Mononuclear cell (primary cell): ENCODE data around the gene GNG3. TPM values are rescaled to one million over a fixed set of nuclear protein-coding genes. Genes with fewer than 3 reads are reported as not detected.
"Not testable (repeated sequence)": the region's sequence is repeated elsewhere in the genome, so short reads cannot be mapped to it uniquely, and the experiment has no call there.

Source experiments
- H3K27me3 ChIP-seq: 2 replicates; pipeline ENCODE4 v1.6.0; 2011; ENCODE audit warnings: low read length, control low read depth; ENCODE audit not compliant: insufficient read depth
- H3K4me1 ChIP-seq: 2 replicates; pipeline ENCODE4 v1.5.1; 2011; ENCODE audit warnings: mild to moderate bottlenecking, low read length, control low read depth; ENCODE audit not compliant: insufficient read depth
- H3K4me3 ChIP-seq: 2 replicates; pipeline ENCODE4 v1.5.1; 2011; ENCODE audit warnings: mild to moderate bottlenecking, low read length, moderate library complexity
- H3K9me3 ChIP-seq: 2 replicates; pipeline ENCODE4 v1.5.1; 2011; ENCODE audit warnings: low read depth, mild to moderate bottlenecking, control low read depth, low read length
- total RNA-seq: library from RNA; depleted of rRNA; stranded (reverse); fragments of >200 nt; gene quantifications from one replicate; pipeline ENCODE4 v1.2.3, GENCODE V29; 2012

Gene GNG3
- total RNA-seq, 1 donor, result not detected

- Histone ChIP-seq H3K4me3 (no peak overlapping the region), H3K27me3 (no peaks in the 10 kb centered on the region), H3K4me1 (peaks cover 33% of the 10 kb centered on the region), H3K9me3 (no peaks in the 10 kb centered on the region)
Measured at GRCh38 chr11:62724171-62724570, 16.7 kb downstream of the GNG3 start.

GRCh38 chr11:62725646-62726045 lies 18.2 kb downstream of the GNG3 start:
- H3K4me1 ChIP-seq, result peaks cover 48% of the 10 kb centered on the region

GRCh38 chr11:62726156-62726914 lies 18.9 kb downstream of the GNG3 start:
- peak overlapping the region; percentile 99 for H3K4me3 ChIP-seq
- no peaks in the 10 kb centered on the region for H3K9me3 ChIP-seq
- peaks cover 48% of the 10 kb centered on the region for H3K4me1 ChIP-seq
- H3K27me3 ChIP-seq, result no peaks in the 10 kb centered on the region

More at GRCh38 chr11:62725646-62726045, 18.2 kb downstream of the GNG3 start:
- peak overlapping the region; percentile 99 for H3K4me3 ChIP-seq
- H3K9me3 ChIP-seq, result no peaks in the 10 kb centered on the region
- H3K27me3 ChIP-seq, result no peaks in the 10 kb centered on the region

GRCh38 chr11:62726915-62727164 lies 19.4 kb downstream of the GNG3 start:
- H3K4me3 ChIP-seq, result peak overlapping the region; percentile 99
- H3K4me1 ChIP-seq, result peaks cover 48% of the 10 kb centered on the region
- H3K9me3 ChIP-seq, result no peaks in the 10 kb centered on the region
- no peaks in the 10 kb centered on the region for H3K27me3 ChIP-seq

- peak within 1 kb of the TSS; percentile 99 for H3K4me3 ChIP-seq
Measured at GRCh38 chr11:62727165-62727871, 19.8 kb downstream of the GNG3 start, which contains the start of gene HNRNPUL2. Gene HNRNPUL2 (minus strand): TSS chr11:62727457. CDS start chr11:62727156, 301 bp downstream.

GRCh38 chr11:62727872-62728170 lies 20.3 kb downstream of the GNG3 start:
- H3K9me3 ChIP-seq, result no peaks in the 10 kb centered on the region
- H3K4me1 ChIP-seq, result peaks cover 53% of the 10 kb centered on the region
- H3K27me3 ChIP-seq, result no peaks in the 10 kb centered on the region
- peak overlapping the region; percentile 99 for H3K4me3 ChIP-seq

More at GRCh38 chr11:62727165-62727871, 19.8 kb downstream of the GNG3 start, which contains the start of gene HNRNPUL2:
- Histone ChIP-seq H3K27me3 (no peaks in the 10 kb centered on the region), H3K9me3 (no peaks in the 10 kb centered on the region), H3K4me1 (peaks cover 49% of the 10 kb centered on the region)

GRCh38 chr11:62728171-62728988 lies 20.9 kb downstream of the GNG3 start, which contains the start of gene TTC9C:
Gene TTC9C (plus strand): TSS chr11:62728486. CDS start chr11:62728849, 363 bp downstream.
- Histone ChIP-seq H3K4me1 (peaks cover 51% of the 10 kb centered on the region), H3K4me3 (peak within 1 kb of the TSS; percentile 99), H3K9me3 (no peaks in the 10 kb centered on the region), H3K27me3 (no peaks in the 10 kb centered on the region)

- not testable (repeated sequence) for H3K27me3 ChIP-seq, H3K9me3 ChIP-seq, H3K4me3 ChIP-seq
- H3K4me1 ChIP-seq, result peaks cover 35% of the 10 kb centered on the region
Measured at GRCh38 chr11:62730076-62730475, 22.6 kb downstream of the GNG3 start.

GRCh38 chr11:62732830-62733229 lies 25.4 kb downstream of the GNG3 start:
- no peaks in the 10 kb centered on the region for H3K27me3 ChIP-seq
- no peaks in the 10 kb centered on the region for H3K9me3 ChIP-seq
- no peak overlapping the region for H3K4me3 ChIP-seq
- peaks cover 21% of the 10 kb centered on the region for H3K4me1 ChIP-seq

GRCh38 chr11:62737196-62737595 lies 29.7 kb downstream of the GNG3 start:
- no peak overlapping the region for H3K4me3 ChIP-seq
- no peaks in the 10 kb centered on the region for H3K27me3 ChIP-seq
- peaks cover 5% of the 10 kb centered on the region for H3K4me1 ChIP-seq
- H3K9me3 ChIP-seq, result no peaks in the 10 kb centered on the region

- H3K4me3 ChIP-seq, result no peak overlapping the region
- H3K9me3 ChIP-seq, result no peaks in the 10 kb centered on the region
- no peaks in the 10 kb centered on the region for H3K27me3 ChIP-seq
- H3K4me1 ChIP-seq, result peaks cover 11% of the 10 kb centered on the region
Measured at GRCh38 chr11:62747475-62748160, 40.1 kb downstream of the GNG3 start.

GRCh38 chr11:62749931-62750330 lies 42.5 kb downstream of the GNG3 start:
- not testable (repeated sequence) for H3K27me3 ChIP-seq, H3K4me3 ChIP-seq, H3K9me3 ChIP-seq
- H3K4me1 ChIP-seq, result peaks cover 23% of the 10 kb centered on the region

- no peaks in the 10 kb centered on the region for H3K27me3 ChIP-seq
- H3K4me3 ChIP-seq, result no peak overlapping the region
- H3K4me1 ChIP-seq, result peaks cover 23% of the 10 kb centered on the region
- no peaks in the 10 kb centered on the region for H3K9me3 ChIP-seq
Measured at GRCh38 chr11:62752177-62752785, 44.8 kb downstream of the GNG3 start.

- Histone ChIP-seq H3K4me1 (peaks cover 23% of the 10 kb centered on the region), H3K9me3 (no peaks in the 10 kb centered on the region), H3K27me3 (no peaks in the 10 kb centered on the region), H3K4me3 (peak overlapping the region; percentile 82)
Measured at GRCh38 chr11:62752994-62753735, 45.7 kb downstream of the GNG3 start.
